ENCODE results near the gene TWNK.
"Not testable (repeated sequence)": the region's sequence is repeated elsewhere in the genome, so short reads cannot be mapped to it uniquely, and the experiment has no call there.

The TWNK gene

DNA sequence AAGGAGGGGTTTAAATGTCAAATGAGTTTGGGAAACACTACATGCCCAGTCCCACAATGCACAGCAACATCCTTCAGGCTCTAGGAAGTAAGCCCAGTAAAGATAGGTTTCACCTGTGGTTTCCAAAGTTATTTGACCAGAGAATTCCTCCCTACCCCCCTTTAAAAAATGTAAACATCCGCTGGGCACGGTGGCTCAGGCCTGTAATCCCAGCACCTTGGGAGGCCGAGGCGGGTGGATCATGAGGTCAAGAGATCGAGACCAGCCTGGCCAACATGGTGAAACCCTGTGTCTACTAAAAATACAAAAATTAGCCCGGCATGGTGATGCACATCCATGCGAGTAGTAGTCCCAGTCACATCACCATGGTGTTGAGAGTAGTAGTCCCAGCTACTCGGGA is 11.9 kb upstream of the TWNK start:
- not testable (repeated sequence) for H3K27me3 ChIP-seq (ENCODE audit: control insufficient read depth in 1 of 2, insufficient read depth in 2 of 2, low read length in 2 of 2); H3K9ac ChIP-seq (ENCODE audit: low read length in 2 of 2); H3K27ac ChIP-seq (ENCODE audit: low read length); H3K9me3 ChIP-seq (ENCODE audit: control insufficient read depth in 2 of 2, low read length in 2 of 2); H3K4me3 ChIP-seq (ENCODE audit: low read length in 2 of 2); H3K4me1 ChIP-seq (ENCODE audit: control insufficient read depth, insufficient read depth, low read length)
- H3K36me3 ChIP-seq (ENCODE audit: control insufficient read depth in 2 of 2, insufficient read depth in 2 of 2, low read length in 2 of 2): peaks cover 7 to 27% of the 10 kb centered on the region in 2 donors

DNA sequence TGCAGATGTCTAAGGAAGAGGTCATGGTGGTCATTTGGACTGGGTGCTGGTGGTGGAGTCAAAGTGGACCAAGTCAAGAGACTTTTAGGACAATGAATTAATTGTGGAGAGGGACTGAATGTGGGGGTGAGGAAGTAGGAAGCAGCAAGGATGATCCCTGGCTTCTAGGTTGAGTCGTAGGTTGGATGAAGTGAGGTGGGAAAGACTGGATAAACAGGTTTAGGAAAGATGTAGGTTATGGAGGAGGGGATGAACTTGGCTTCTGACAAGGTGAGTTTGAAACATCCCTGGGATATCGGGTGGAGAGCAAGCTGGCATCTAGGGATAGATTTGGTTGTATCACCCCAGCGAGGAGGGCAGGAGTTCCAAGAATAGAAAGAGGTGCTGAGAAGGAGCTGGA is 10.4 kb upstream of the TWNK start:
- H3K9me3 ChIP-seq (ENCODE audit: control insufficient read depth in 2 of 2, low read length in 2 of 2): no peaks in the 10 kb centered on the region
- no peaks in the 10 kb centered on the region for H3K27me3 ChIP-seq (ENCODE audit: control insufficient read depth in 1 of 2, insufficient read depth in 2 of 2, low read length in 2 of 2)
- H3K4me1 ChIP-seq (ENCODE audit: control insufficient read depth, insufficient read depth, low read length): no peaks in the 10 kb centered on the region
- H3K27ac ChIP-seq (ENCODE audit: low read length): no peak overlapping the region
- H3K36me3 ChIP-seq (ENCODE audit: control insufficient read depth in 2 of 2, insufficient read depth in 2 of 2, low read length in 2 of 2): peaks cover 18 to 35% of the 10 kb centered on the region in 2 donors
- no peak overlapping the region for H3K4me3 ChIP-seq (ENCODE audit: low read length in 2 of 2)
- no peak overlapping the region for H3K9ac ChIP-seq (ENCODE audit: low read length in 2 of 2)

DNA sequence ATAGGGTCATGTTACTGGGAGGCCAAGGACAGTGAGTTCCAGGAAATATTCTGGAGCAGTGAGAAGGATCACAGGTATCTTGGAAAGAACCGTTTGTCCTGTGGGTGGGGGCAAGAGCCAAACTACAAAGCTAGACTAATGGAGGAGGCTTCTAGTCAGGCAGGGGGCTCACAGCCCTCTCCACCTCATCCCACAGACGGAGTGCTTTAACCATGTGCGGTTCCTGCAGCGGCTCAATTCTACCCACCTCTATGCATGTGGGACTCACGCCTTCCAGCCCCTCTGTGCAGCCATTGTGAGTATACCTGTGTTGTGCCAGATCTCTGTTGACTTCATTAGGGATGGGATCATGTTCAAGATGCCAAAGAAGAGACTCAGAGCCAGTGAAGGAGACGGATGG is 9.9 kb upstream of the TWNK start:
- Histone ChIP-seq H3K9ac (ENCODE audit: low read length in 2 of 2) (no peak overlapping the region), H3K27me3 (ENCODE audit: control insufficient read depth in 1 of 2, insufficient read depth in 2 of 2, low read length in 2 of 2) (no peaks in the 10 kb centered on the region), H3K4me1 (ENCODE audit: control insufficient read depth, insufficient read depth, low read length) (no peaks in the 10 kb centered on the region), H3K9me3 (ENCODE audit: control insufficient read depth in 2 of 2, low read length in 2 of 2) (no peaks in the 10 kb centered on the region), H3K36me3 (ENCODE audit: control insufficient read depth in 2 of 2, insufficient read depth in 2 of 2, low read length in 2 of 2) (peaks cover 18 to 39% of the 10 kb centered on the region in 2 donors), H3K4me3 (ENCODE audit: low read length in 2 of 2) (no peak overlapping the region), H3K27ac (ENCODE audit: low read length) (no peak overlapping the region)

DNA sequence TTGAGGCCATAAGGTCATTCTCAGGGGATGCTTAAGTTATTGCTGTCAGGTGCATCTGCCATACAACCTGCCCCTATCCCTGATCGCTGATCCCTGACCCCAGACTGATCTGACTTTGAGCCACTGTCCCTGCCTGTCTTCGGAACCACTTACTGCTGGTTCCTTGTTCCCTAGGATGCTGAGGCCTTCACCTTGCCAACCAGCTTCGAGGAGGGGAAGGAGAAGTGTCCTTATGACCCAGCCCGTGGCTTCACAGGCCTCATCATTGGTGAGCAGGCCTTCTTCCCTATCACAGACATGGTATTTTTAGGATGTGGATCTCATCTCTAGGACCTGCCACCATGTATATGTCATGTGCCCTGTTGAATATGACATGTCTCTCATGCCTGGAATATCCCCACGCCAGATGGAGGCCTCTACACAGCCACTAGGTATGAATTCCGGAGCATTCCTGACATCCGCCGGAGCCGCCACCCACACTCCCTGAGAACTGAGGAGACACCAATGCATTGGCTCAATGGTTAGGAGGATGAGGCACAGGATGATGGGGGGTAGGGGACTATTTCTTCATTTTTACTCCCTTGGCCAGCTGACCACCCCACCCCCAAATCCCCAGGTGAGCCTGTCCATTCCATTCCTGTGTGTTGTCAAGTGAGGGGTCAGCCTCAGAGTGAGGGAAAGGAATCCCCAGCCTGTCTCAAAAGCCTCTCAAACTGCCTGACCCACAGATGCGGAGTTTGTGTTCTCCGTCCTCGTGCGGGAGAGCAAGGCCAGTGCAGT is 9.0 kb upstream of the TWNK start:
- Histone ChIP-seq H3K4me1 (ENCODE audit: control insufficient read depth, insufficient read depth, low read length) (no peaks in the 10 kb centered on the region), H3K27ac (ENCODE audit: low read length) (no peak overlapping the region), H3K4me3 (ENCODE audit: low read length in 2 of 2) (no peak overlapping the region), H3K36me3 (ENCODE audit: control insufficient read depth in 2 of 2, insufficient read depth in 2 of 2, low read length in 2 of 2) (peaks cover 22 to 46% of the 10 kb centered on the region in 2 donors), H3K9ac (ENCODE audit: low read length in 2 of 2) (no peak overlapping the region), H3K27me3 (ENCODE audit: control insufficient read depth in 1 of 2, insufficient read depth in 2 of 2, low read length in 2 of 2) (no peaks in the 10 kb centered on the region), H3K9me3 (ENCODE audit: control insufficient read depth in 2 of 2, low read length in 2 of 2) (no peaks in the 10 kb centered on the region)

DNA sequence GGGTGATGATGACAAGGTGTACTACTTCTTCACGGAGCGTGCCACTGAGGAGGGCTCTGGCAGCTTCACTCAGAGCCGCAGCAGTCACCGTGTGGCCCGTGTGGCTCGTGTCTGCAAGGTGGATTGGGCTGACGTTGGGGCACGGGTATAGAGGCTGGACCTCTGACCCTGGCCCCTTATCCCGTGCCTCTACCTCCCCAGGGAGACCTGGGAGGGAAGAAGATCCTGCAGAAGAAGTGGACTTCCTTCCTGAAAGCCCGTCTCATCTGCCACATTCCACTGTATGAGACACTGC is 8.5 kb upstream of the TWNK start:
- H3K27me3 ChIP-seq (ENCODE audit: control insufficient read depth in 1 of 2, insufficient read depth in 2 of 2, low read length in 2 of 2): no peaks in the 10 kb centered on the region
- no peaks in the 10 kb centered on the region for H3K9me3 ChIP-seq (ENCODE audit: control insufficient read depth in 2 of 2, low read length in 2 of 2)
- no peaks in the 10 kb centered on the region for H3K4me1 ChIP-seq (ENCODE audit: control insufficient read depth, insufficient read depth, low read length)
- no peak overlapping the region for H3K4me3 ChIP-seq (ENCODE audit: low read length in 2 of 2)
- peaks cover 22 to 46% of the 10 kb centered on the region in 2 donors for H3K36me3 ChIP-seq (ENCODE audit: control insufficient read depth in 2 of 2, insufficient read depth in 2 of 2, low read length in 2 of 2)
- no peak overlapping the region for H3K9ac ChIP-seq (ENCODE audit: low read length in 2 of 2)
- H3K27ac ChIP-seq (ENCODE audit: low read length): no peak overlapping the region

DNA sequence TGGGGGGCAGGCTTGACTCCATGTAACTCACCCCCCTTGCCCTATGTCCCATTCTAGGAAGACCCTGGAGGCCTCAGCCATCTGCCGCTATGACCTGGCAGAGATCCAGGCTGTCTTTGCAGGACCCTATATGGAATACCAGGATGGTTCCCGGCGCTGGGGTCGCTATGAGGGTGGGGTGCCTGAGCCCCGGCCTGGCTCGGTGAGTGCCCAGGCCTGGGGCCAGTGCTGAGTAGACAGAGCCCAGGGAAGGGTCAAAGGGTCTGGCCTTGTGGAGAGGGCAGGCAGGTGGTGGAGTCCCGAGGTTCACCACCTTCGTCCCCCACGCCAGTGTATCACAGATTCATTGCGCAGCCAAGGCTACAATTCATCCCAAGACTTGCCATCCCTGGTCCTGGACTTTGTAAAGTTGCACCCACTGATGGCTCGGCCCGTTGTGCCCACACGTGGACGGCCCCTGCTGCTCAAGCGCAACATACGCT is 7.5 kb upstream of the TWNK start:
- Histone ChIP-seq H3K4me3 (ENCODE audit: low read length in 2 of 2) (no peak overlapping the region), H3K27ac (ENCODE audit: low read length) (no peak overlapping the region), H3K9me3 (ENCODE audit: control insufficient read depth in 2 of 2, low read length in 2 of 2) (no peaks in the 10 kb centered on the region), H3K9ac (ENCODE audit: low read length in 2 of 2) (no peak overlapping the region), H3K4me1 (ENCODE audit: control insufficient read depth, insufficient read depth, low read length) (no peaks in the 10 kb centered on the region), H3K36me3 (ENCODE audit: control insufficient read depth in 2 of 2, insufficient read depth in 2 of 2, low read length in 2 of 2) (peaks cover 22 to 46% of the 10 kb centered on the region in 2 donors), H3K27me3 (ENCODE audit: control insufficient read depth in 1 of 2, insufficient read depth in 2 of 2, low read length in 2 of 2) (no peaks in the 10 kb centered on the region)

DNA sequence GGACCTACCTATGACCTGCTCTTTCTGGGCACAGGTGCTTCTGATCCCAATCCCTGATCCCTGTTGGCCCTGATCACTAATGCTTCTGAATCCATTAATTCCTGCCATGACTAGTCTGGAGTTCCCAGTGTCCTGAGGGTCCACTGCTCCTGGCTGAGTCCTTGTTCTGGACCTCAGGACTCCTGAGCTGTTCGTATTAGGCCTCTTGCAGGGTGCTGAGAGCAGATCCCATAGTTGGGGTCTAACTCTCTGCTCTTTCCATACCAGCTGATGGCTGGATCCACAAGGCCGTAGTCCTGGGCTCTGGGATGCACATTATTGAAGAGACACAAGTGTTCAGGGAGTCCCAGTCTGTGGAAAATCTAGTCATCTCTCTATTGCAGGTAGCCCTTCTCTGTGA is 7.0 kb upstream of the TWNK start:
- H3K9ac ChIP-seq (ENCODE audit: low read length in 2 of 2): no peak overlapping the region
- no peaks in the 10 kb centered on the region for H3K9me3 ChIP-seq (ENCODE audit: control insufficient read depth in 2 of 2, low read length in 2 of 2)
- H3K27me3 ChIP-seq (ENCODE audit: control insufficient read depth in 1 of 2, insufficient read depth in 2 of 2, low read length in 2 of 2): no peaks in the 10 kb centered on the region
- H3K4me1 ChIP-seq (ENCODE audit: control insufficient read depth, insufficient read depth, low read length): no peaks in the 10 kb centered on the region
- H3K4me3 ChIP-seq (ENCODE audit: low read length in 2 of 2): no peak overlapping the region
- H3K27ac ChIP-seq (ENCODE audit: low read length): no peak overlapping the region
- H3K36me3 ChIP-seq (ENCODE audit: control insufficient read depth in 2 of 2, insufficient read depth in 2 of 2, low read length in 2 of 2): peaks cover 22 to 46% of the 10 kb centered on the region in 2 donors

DNA sequence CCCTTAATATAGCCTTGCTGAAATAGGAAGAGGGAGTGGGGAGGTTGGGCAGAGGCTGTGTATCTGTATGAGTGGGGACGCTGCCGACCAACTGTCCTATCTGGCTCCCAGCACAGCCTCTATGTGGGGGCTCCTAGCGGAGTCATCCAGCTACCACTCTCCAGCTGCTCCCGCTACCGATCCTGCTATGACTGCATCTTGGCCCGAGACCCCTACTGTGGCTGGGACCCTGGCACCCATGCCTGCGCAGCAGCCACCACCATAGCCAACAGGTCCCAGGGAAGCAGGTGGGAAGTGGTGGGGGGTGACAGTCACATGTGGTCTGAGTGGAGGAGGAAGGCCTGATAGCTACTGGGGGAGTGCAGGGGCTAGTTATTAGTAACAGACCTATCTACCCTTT is 6.6 kb upstream of the TWNK start:
- no peak overlapping the region for H3K4me3 ChIP-seq (ENCODE audit: low read length in 2 of 2)
- H3K9ac ChIP-seq (ENCODE audit: low read length in 2 of 2): no peak overlapping the region
- no peak overlapping the region for H3K27ac ChIP-seq (ENCODE audit: low read length)
- no peaks in the 10 kb centered on the region for H3K9me3 ChIP-seq (ENCODE audit: control insufficient read depth in 2 of 2, low read length in 2 of 2)
- no peaks in the 10 kb centered on the region for H3K27me3 ChIP-seq (ENCODE audit: control insufficient read depth in 1 of 2, insufficient read depth in 2 of 2, low read length in 2 of 2)
- peaks cover 22 to 48% of the 10 kb centered on the region in 2 donors for H3K36me3 ChIP-seq (ENCODE audit: control insufficient read depth in 2 of 2, insufficient read depth in 2 of 2, low read length in 2 of 2)
- H3K4me1 ChIP-seq (ENCODE audit: control insufficient read depth, insufficient read depth, low read length): no peaks in the 10 kb centered on the region

DNA sequence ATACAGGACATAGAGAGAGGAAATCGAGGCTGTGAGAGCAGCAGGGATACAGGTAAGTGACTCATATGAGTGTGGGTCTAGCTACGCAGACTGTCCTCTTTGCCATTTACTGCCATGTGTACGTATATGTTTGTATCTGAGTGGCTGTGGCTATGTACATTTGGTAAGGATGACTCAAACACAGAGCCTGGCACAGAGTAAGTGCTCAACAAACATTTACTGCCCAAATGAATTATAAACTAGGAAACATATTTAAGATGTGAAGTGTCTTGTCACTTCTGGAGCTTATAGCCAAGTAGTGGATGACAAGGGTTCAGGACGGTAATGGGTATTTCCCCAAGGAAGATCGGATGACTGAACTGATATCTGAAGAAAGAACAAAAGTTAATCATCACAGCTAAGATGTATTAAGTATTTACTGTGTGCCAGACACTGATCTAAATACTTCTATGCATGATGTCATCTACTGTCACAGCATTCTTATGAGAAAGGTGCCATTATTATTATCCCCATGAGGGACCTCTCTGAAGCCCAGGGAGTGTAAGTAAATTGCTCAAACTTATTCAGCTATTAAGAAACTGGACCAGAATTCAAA is 6.1 kb upstream of the TWNK start:
- peaks cover 22 to 48% of the 10 kb centered on the region in 2 donors for H3K36me3 ChIP-seq (ENCODE audit: control insufficient read depth in 2 of 2, insufficient read depth in 2 of 2, low read length in 2 of 2)
- H3K27ac ChIP-seq (ENCODE audit: low read length): no peak overlapping the region
- peaks cover 4% of the 10 kb centered on the region for H3K4me1 ChIP-seq (ENCODE audit: control insufficient read depth, insufficient read depth, low read length)
- no peaks in the 10 kb centered on the region for H3K27me3 ChIP-seq (ENCODE audit: control insufficient read depth in 1 of 2, insufficient read depth in 2 of 2, low read length in 2 of 2)
- H3K4me3 ChIP-seq (ENCODE audit: low read length in 2 of 2): no peak overlapping the region
- H3K9me3 ChIP-seq (ENCODE audit: control insufficient read depth in 2 of 2, low read length in 2 of 2): no peaks in the 10 kb centered on the region
- H3K9ac ChIP-seq (ENCODE audit: low read length in 2 of 2): no peak overlapping the region

DNA sequence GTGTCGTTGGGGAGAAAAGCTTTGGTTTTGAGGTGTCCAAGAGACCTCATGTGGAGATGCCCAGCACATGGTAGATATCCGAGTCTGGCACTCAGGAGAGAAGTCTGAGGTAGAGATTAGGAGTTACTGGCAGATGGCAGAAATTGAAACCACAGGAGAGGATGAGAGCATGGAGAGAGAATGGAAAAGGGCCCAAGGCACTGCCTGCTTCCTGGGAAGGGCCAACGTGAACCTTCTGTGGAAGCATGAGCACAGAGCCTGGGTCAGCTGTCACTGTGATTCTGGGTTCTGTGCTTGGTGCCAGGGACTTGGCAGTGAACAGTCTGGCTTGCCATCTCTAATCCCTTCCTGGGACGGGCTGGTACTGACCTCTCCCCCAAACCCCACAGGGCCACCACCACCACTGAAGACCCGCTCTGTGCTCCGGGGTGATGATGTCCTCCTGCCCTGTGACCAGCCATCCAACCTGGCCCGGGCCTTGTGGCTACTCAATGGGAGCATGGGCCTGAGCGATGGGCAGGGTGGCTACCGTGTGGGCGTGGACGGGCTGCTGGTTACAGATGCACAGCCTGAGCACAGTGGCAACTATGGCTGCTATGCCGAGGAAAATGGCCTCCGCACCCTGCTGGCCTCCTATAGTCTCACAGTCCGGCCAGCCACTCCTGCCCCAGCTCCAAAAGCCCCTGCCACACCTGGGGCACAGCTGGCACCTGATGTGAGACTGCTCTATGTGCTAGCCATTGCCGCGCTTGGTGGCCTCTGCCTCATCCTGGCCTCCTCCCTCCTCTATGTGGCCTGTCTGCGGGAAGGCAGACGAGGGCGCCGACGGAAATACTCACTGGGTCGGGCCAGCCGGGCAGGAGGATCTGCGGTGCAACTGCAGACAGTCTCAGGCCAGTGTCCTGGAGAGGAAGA is 4.2 kb upstream of the TWNK start:
- no peak overlapping the region for H3K27ac ChIP-seq (ENCODE audit: low read length)

More for the DNA sequence above, 4.2 kb upstream of the TWNK start:
- Histone ChIP-seq H3K27me3 (ENCODE audit: control insufficient read depth in 1 of 2, insufficient read depth in 2 of 2, low read length in 2 of 2) (no peaks in the 10 kb centered on the region), H3K4me3 (ENCODE audit: low read length in 2 of 2) (no peak overlapping the region), H3K9ac (ENCODE audit: low read length in 2 of 2) (no peak overlapping the region), H3K4me1 (ENCODE audit: control insufficient read depth, insufficient read depth, low read length) (peaks cover 20% of the 10 kb centered on the region), H3K36me3 (ENCODE audit: control insufficient read depth in 2 of 2, insufficient read depth in 2 of 2, low read length in 2 of 2) (peaks cover 22 to 40% of the 10 kb centered on the region in 2 donors), H3K9me3 (ENCODE audit: control insufficient read depth in 2 of 2, low read length in 2 of 2) (no peaks in the 10 kb centered on the region)

Measured in stomach smooth muscle (tissue), 2 donors.